SH-SY5Y (cell line): ENCODE results near the gene EEF1AKMT4.

Source experiments
- GATA2 ChIP-seq: IDR thresholded peaks from 2 replicates; pipeline ENCODE4 v1.6.1; 2011; ENCODE audit warnings: mild to moderate bottlenecking, low read depth, low read length
- GATA3 ChIP-seq: IDR thresholded peaks from 2 replicates; pipeline ENCODE4 v1.6.1; 2011; ENCODE audit warnings: low read depth, mild to moderate bottlenecking, low read length, moderate library complexity

DNA sequence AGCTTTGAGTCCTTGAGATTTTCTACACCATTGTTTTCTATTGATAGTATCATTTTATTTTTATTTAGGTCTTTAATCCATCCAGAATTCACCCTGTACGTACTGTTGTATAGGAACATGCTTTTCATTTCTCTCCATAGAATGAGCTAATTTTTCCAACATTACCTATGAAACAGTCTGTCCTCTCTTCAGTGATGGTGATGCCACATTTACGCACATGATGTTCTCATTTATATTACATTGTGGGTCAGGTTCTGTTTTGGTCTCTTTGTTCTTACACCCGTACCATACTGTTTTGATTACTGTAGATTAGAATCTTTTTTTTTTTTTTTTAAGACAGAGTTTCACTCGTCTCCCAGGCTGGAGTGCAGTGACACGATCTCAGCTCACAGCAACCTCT, 37.8 kb upstream of the EEF1AKMT4 start:
- TF ChIP-seq GATA2, result no peak
- 0 out of 2 replicates have a peak, but pooled peaks have one; percentile 7 for TF ChIP-seq GATA3
